HepG2 (cell line): Measurements from ENCODE around the gene MTIF3. TPM values are rescaled to one million over a fixed set of nuclear protein-coding genes. Genes with fewer than 3 reads are reported as not detected.
A peak's percentile ranks its signal among the peaks of the same experiment; 100 is the strongest.

Experiments used
- AGO1 ChIP-seq: fragments of 200-400 bp; formaldehyde crosslinking; IDR thresholded peaks from 2 replicates; pipeline ENCODE4 v1.6.1; 2017; ENCODE audit warnings: mild to moderate bottlenecking, low read depth, low read length, moderate library complexity; ENCODE audit not compliant: poor library complexity, severe bottlenecking
- CEBPB ChIP-seq: IDR thresholded peaks from 2 replicates; pipeline ENCODE4 v1.6.1; 2011; ENCODE audit warnings: low read depth, low read length, improper control_type of control experiment, borderline replicate concordance
- CREB1 ChIP-seq, 2 experiments: fragments of 450-650 bp in 1 of 2; IDR thresholded peaks; 2 replicates each; pipeline ENCODE4 v1.6.1; 2016 to 2017; ENCODE audit warnings: control low read depth in 1 of 2, mild to moderate bottlenecking in 1 of 2, missing compliant biosample characterization in 1 of 2, missing genetic modification characterization in 1 of 2
- FOXP1 ChIP-seq, 2 experiments: fragments of 450-650 bp in 1 of 2; IDR thresholded peaks; 2 replicates each; pipeline ENCODE4 v1.6.1; 2017 to 2018; ENCODE audit warnings: antibody characterized with exemption in 1 of 2
- GFI1 ChIP-seq: sonication (generic); formaldehyde crosslinking; IDR thresholded peaks from 2 replicates; pipeline ENCODE4 v1.5.0; 2020; ENCODE audit warnings: missing genetic modification reagents, mild to moderate bottlenecking, borderline replicate concordance
- HMG20B ChIP-seq: conservative IDR thresholded peaks from 2 replicates; pipeline ENCODE4 v1.6.1; 2016; ENCODE audit warnings: missing genetic modification reagents, missing compliant biosample characterization
- HOXA3 ChIP-seq: sonication (generic); formaldehyde crosslinking; IDR thresholded peaks from 2 replicates; pipeline ENCODE4 v1.5.0; 2020; ENCODE audit warnings: missing genetic modification reagents
- IKZF1 ChIP-seq: fragments of 450-650 bp; IDR thresholded peaks from 2 replicates; pipeline ENCODE4 v1.7.1; 2016
- LBX2 ChIP-seq: sonication (generic); formaldehyde crosslinking; IDR thresholded peaks from 2 replicates; pipeline ENCODE4 v1.5.0; 2020; ENCODE audit warnings: missing genetic modification reagents, mild to moderate bottlenecking, borderline replicate concordance
- NCOA2 ChIP-seq: sonication (generic); formaldehyde crosslinking; IDR thresholded peaks from 2 replicates; pipeline ENCODE4 v1.8.0; 2022; ENCODE audit warnings: inconsistent platforms
- NR1H2 ChIP-seq: sonication (generic); formaldehyde crosslinking; IDR thresholded peaks from 2 replicates; pipeline ENCODE4 v1.8.1; 2022; ENCODE audit warnings: low read depth, missing genetic modification reagents, borderline replicate concordance
- RARA ChIP-seq: IDR thresholded peaks from 2 replicates; pipeline ENCODE4 v1.6.1; 2016; ENCODE audit warnings: missing genetic modification reagents, missing compliant biosample characterization
- RBM39 ChIP-seq: fragments of 200-400 bp; formaldehyde crosslinking; IDR thresholded peaks from one replicate; pipeline ENCODE4 v1.6.1; 2018; ENCODE audit warnings: antibody characterized with exemption, mild to moderate bottlenecking, low read depth, low read length; ENCODE audit not compliant: poor library complexity, severe bottlenecking
- SIN3B ChIP-seq: fragments of 150-350 bp; IDR thresholded peaks from 2 replicates; pipeline ENCODE4 v1.6.1; 2014; ENCODE audit warnings: low read length
- THAP11 ChIP-seq: IDR thresholded peaks from 2 replicates; pipeline ENCODE4 v1.6.1; 2016; ENCODE audit warnings: missing biosample characterization, missing genetic modification reagents
- THAP9 ChIP-seq: sonication (generic); formaldehyde crosslinking; IDR thresholded peaks from 2 replicates; pipeline ENCODE4; 2020; ENCODE audit warnings: missing genetic modification reagents, mild to moderate bottlenecking, borderline replicate concordance
- ZNF225 ChIP-seq: sonication (generic); formaldehyde crosslinking; IDR thresholded peaks from 2 replicates; pipeline ENCODE4 v1.4.0; 2020; ENCODE audit warnings: mild to moderate bottlenecking, missing genetic modification reagents
- ZNF646 ChIP-seq: sonication (generic); formaldehyde crosslinking; IDR thresholded peaks from 2 replicates; pipeline ENCODE4 v1.9.0; 2021; ENCODE audit warnings: mild to moderate bottlenecking, missing genetic modification reagents
- ZNF713 ChIP-seq: sonication (generic); formaldehyde crosslinking; IDR thresholded peaks from 2 replicates; pipeline ENCODE4 v1.4.0; 2020; ENCODE audit warnings: mild to moderate bottlenecking, missing genetic modification reagents
- polyA plus RNA-seq, 8 experiments: library from polyadenylated mRNA; depleted of rRNA in 3 of 8; stranded (reverse) in 7 of 8; unstranded in 1 of 8; fragments of >200 nt; fragmentation: Illumina TruSeq in 4 of 8; extraction: Trizol in 4 of 8; gene quantifications; 2 replicates each; pipeline versions ENCODE4 v1.2.1 to v1.2.3, GENCODE V29; 2011 to 2016; ENCODE audit warnings: low read depth in 4 of 8, missing spikeins in 1 of 8, mixed read lengths in 1 of 8; ENCODE audit not compliant: insufficient read depth in 1 of 8
- total RNA-seq, 5 experiments: library from RNA; depleted of rRNA; stranded (reverse); fragments of >200 nt; fragmentation: Illumina TruSeq; extraction: Trizol; gene quantifications; 2 replicates each; pipeline ENCODE4 v1.2.3, GENCODE V29; 2016; ENCODE audit warnings: low read depth in 1 of 5

MTIF3 gene
- total and polyA plus RNA-seq, 2 of the 13 experiments (the other 11 are each of a cell fraction or from before 2014, with no cell fraction given) = 33.7 to 40.6 TPM

GRCh38 chr13:27396252-27396846 lies 54.0 kb downstream of the MTIF3 start (continued):
- TF ChIP-seq CREB1 (IDR thresholded peaks at IDR 0.05) (peak; percentile 56; the same call in 1 of the 2 replicates), CREB1 (CRISPR knock-in tag; IDR thresholded peaks at IDR 0.05) (peak; percentile 91), ZNF646 (CRISPR knock-in tag) (0 out of 2 replicates have a peak, but pooled peaks have one; percentile 26), RARA (CRISPR knock-in tag) (peak; percentile 12; the same call in 1 of the 2 replicates), IKZF1 (no peak), THAP9 (no peak), LBX2 (CRISPR knock-in tag) (no peak), RBM39 (no peak), HMG20B (no peak), ZNF225 (CRISPR knock-in tag) (no peak), SIN3B (no peak), THAP11 (CRISPR knock-in tag) (peak; percentile 52), CEBPB (peak; percentile 76), NR1H2 (CRISPR knock-in tag) (no peak), GFI1 (CRISPR knock-in tag) (no peak), FOXP1 (IDR thresholded peaks at IDR 0.05) (peak; percentile 96), FOXP1 (CRISPR knock-in tag; IDR thresholded peaks at IDR 0.05) (peak; percentile 97), ZNF713 (CRISPR knock-in tag) (no peak), HOXA3 (peak; percentile 82), NCOA2 (CRISPR knock-in tag) (peak; percentile 44; the same call in 1 of the 2 replicates), AGO1 (no peak)
